T-helper 1 cell (primary cell): ENCODE measurements around the gene FUT2.
"Not testable (repeated sequence)": the region's sequence is repeated elsewhere in the genome, so short reads cannot be mapped to it uniquely, and the experiment has no call there.

Experiments used
- DNase-seq, 5 donors: peaks; one replicate each; pipeline ENCODE4 v3.0.0-alpha.2; 2012 to 2020

The FUT2 gene

DNA sequence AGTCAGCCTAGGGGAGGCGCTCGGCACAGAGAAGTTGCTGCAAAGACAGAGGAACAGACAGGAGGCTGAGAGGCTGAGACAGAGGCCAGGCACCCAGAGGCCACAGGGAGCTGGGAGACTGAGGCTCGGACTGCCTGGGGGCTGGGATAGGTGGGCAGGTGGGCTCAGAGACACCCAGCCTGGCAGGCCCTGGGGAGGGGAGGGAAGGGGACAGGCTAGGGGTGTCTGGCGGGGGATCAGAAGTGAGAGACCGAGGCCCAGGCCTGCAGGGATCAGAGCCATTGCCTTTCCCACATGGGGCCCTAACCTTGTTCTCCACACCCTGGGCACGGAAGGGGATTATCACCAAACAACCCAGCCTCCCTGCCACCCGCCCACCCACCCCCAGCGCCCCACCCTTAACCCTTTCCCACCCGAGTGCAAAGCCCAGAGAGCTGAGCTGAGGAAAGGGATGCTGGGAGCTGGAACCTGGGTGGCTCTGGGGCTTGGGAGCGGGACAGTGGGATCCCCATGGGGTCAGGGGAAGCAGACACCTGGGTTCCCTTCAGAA is 24.2 kb upstream of the FUT2 start:
- no peak for DNase-seq

DNA sequence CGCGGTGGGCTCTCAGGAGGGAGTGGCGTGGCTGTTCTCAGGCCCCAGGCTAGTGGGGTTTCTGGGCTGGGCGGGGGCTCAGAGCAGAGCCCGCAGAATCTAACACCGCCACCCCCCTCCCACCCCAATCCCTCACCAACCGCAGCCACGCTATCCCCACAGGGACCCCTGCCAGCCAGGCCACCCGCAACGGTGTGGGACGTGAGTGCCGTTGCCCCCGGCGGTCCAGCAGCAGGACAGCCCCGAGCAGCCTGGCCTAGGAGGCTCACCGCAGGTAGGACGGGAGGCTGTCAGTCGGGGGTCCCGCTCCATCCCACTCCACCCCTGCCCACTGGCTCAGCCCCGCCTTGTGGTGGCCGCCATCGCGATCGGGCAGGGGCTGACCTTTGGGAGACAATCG is 22.8 kb upstream of the FUT2 start, which contains the start of gene NTN5:
Gene NTN5 (minus strand): TSS at position 24 of the 400 bp plus-strand sequence. CDS start 2,031 bp downstream, outside the sequence.
- no peak for DNase-seq

DNA sequence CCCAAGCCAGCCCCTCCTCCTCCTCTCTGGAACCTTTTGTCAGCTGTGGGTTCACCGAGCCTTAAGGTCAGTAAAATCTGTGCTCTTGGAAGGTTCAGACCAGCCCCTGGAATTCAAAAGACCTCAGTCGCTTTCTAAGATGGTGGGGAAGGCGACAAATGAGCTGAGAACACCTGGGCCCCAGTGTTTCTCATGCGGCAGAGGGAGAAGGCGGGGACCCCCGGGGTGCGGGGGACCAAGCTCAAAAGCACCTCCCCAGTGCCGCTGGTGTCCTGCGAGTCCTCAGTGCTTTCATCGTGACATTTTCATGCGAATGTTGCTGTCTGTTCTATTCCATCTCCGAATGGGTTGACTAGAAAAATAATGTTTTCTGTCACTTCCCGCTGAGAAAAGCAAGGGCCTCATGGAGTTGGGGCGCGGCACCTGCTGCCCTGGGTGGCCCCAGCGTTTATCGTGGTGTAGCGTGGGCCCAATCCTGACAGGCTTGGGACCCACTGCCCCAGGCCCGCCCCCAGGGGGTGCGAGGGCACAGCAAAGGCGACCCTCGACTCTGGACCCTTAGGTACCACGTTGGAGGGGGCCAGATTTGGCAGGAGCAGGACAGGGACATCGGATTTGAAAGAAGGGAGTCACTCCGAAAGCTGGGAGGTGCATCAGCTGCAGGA is 22.2 kb upstream of the FUT2 start:
- no peak for DNase-seq

DNA sequence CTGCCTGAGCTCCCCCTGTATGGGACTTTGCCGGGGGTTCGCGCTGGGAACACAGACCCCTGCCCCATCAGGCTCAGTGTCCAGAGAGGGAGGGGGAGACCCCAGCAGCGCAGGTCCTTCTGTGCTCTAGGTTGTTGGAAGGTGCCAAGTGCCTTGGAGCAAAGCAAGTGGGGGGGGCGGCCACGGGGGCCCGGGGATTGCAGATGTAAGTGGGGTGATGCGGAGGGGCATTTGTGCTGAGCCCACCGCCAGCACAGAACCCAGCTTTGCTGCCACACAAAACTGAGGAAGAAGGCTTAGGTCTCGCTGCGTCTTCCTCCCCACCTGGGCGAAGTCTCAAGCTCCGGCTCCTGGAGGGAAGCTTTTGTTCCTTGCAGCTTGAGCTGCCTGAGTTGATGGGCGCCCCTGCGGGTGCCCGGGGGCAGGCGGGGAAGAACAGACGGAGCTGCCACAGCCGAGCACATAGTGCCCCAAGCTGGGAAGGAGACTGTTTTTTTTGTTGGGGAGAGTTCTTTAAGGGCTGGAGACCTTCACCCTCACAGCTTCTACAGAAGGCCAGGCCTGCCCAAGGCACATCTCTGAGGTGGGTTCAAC is 21.5 kb upstream of the FUT2 start:
- no peak for DNase-seq

DNA sequence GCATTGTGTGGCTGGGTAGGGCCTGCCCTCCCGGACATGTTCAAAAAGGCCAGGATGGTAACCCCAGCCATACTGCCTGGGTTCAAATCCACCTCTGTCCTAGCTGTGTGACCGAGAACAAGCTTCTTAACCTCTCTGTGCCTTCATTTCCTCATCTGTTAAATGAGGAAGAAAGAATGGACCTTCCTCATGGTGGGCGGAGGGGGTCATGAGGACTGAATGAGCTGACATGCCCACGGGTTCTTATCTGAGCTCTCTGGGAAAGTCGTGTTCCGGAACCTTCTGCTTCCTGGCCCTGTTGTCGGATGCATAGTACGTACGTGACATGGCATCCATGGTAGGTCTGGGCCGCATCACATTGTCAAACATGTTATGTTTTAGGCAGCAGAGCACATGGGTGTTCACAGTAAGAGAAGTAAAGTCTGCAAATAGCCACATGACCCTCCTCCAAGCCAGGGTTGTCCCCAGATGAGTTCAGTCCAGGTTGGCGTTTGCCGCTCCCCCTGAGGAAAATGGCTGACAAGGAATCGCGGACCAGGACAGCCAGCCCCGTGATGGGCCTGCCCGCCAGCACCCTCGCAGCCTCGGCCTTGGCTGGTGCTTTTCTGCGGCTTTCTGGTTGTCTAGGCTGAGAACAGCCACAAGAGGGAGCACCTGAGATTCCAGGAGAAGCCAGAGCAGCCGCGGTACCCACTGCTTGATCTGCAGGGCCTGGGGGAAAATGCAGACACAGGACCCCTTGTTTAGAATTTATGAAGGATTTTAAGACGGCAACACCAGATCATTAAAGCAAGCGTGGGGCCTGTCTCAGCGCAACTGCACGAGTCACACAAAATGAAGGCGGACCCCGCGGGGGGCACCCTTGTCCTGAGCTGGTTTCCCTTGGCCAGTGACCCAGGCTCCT is 20.6 kb upstream of the FUT2 start:
- DNase-seq = peak; percentile 41 to 71 (median 64)

DNA sequence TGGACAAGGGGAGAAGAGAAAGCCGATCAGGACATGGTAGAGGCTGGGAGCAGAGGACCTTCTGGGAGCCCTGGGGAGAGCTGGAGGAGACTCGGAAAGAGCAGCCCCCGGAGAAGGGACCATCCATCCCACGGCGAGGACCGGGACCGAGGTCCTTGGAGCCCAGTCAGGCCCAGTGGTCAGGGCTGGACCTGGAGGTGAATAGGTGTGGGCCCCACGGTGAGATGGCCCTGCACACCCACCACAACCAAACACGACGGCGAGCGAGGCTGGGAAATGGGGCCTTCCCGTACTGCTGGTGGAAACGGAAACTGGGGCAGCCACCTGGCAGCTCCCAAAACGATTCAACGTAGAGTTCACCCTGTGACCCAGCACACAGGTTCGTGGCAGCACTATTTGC is 19.3 kb upstream of the FUT2 start:
- DNase-seq = no peak

DNA sequence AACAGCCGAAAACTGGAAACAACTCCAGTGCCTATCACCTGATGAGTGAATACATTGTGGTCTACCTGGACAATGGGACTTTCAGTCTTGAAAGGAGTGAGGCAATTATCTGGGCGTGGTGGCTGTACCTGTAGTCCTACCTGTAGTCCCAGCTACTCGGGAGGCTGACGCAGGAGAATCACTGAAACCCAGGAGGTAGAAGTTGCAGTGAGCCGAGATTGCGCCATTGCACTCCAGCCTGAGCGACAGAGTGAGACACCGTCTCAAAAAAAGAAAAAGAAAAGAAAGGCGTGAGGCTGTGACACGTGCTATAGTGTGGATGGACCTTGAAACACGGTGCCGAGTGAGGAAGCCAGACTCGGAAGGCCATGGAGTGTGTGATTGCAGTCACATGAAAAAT is 18.9 kb upstream of the FUT2 start:
- no peak for DNase-seq

DNA sequence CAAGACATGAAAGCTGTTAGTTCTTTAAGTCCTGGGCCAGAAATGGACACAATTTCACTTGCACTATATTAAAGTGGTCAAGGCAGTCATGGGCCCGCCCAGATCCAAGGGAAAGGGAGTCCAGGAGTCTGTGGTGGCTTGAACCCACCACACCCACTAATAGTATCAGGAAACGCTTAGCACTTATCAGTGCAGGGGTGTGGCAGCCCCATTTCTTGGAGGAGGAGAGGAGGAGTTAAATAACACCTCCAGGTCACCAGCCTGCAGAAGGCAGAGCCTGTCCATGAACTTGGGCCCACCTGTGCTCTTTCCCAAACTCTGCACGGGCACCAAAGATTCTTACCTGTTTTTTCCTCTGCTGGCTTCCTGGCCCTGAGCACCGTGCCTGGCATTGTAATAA is 17.6 kb upstream of the FUT2 start:
- no peak for DNase-seq

DNA sequence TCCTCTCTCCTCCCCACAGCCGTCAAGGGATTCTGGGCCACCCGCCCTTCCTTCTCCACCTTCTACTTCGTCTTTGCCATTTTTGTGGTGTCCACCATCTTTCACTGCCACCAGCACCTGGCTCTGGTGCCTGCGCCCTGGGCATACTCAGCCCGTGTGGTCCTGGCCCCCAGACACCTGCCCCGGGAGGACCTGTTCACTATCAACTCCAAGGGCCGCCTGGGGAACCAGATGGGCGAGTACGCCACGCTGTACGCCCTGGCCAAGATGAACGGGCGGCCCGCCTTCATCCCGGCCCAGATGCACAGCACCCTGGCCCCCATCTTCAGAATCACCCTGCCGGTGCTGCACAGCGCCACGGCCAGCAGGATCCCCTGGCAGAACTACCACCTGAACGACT is 15.8 kb upstream of the FUT2 start:
- DNase-seq = not testable (repeated sequence)

DNA sequence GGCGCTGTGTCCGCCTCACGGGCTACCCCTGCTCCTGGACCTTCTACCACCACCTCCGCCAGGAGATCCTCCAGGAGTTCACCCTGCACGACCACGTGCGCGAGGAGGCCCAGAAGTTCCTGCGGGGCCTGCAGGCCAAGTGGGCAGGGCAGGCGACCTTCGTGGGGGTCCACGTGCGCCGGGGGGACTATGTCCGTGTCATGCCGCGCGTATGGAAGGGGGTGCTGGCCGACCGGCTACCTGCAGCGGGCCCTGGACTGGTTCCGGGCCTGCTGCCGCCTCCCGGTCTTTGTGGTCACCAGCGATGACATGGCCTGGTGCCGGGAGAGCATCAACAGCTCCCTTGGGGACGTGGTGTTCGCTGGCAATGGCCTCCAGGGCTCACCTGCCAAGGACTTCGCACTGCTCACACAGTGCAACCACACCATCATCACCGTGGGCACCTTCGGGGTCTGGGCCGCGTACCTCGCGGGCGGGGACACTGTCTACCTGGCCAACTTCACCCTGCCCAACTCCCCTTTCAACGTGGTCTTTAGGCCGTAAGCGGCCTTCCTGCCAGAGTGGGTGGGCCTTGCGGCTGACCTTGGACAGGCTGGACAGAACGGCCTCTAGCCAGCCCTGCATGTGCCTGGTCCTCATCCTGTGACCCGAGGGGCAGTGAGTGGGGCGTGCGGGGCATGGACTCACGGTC is 15.2 kb upstream of the FUT2 start:
- DNase-seq = no peak

DNA sequence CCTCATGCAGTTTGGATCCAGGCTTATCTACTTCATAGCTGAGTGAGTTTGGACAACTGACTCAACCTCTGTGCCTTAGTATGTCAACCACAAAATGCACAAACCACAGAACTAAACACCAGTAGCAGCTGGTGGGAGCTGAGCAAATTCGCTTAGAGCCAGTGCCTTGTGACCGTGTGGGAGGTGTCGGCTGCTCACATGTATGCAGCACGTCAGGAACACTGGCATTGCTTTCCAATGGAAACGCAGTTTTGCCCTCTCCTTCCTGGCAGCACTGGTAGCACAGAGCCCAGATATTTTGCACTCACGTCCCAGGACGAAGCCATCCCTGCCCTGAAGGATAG is 14.7 kb upstream of the FUT2 start:
- DNase-seq = no peak

DNA sequence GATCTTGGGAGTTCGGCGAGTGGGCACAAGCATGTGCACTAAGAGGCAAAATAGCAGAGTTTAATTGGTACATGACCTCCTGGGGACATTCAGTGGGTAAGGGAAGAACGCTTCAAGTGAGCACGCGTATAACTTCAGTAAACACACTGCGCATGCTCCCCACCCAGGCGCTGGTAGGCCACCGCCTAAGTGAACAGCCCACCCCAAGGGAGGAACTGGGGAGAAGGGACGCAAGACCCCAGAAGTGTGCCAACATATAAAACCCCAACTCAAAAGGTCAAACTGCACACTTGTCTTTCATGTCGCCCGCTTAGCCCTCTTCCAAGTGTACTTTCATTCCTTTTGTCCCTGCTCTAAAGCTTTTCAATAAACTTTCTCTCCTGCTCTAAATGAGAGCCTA is 12.4 kb upstream of the FUT2 start:
- peak in 1 of 5 donors; percentile 10 for DNase-seq

DNA sequence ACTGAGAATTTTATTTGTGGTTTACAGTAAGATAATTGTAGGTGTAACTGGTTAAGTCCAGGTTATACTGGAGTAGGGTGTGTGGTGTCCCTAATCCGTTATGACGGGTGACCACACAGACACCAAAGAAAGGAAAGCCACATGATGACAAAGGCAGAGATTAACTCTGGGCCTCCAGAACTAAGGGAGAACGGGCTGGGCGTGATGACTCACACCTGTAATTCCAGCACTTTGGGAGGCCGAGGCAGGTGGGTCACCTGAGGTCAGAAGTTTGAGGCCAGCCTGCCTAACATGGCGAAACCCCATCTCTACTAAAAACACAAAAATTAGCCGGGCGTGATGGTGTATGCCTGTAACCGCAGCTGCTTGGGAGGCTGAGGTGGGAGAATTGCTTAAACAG is 10.2 kb upstream of the FUT2 start:
- no peak for DNase-seq

DNA sequence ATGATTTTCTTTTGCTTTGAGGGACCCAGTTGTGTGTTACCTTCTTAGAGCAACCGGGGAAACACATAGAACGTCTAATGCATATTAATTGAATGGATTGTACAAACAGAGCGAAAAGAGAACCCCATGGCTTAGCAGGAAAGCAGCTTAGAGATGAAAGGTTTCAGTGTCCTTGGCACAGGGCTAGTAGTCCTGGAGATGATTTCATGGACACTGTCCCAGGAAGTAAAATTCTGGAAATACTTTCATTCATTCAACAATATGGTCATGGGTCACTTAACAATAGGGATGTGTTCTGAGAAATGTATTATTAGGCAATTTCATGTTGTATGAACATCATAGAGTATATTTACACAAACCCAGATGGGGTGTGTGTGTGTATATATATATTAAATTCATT is 9.7 kb upstream of the FUT2 start:
- no peak for DNase-seq

DNA sequence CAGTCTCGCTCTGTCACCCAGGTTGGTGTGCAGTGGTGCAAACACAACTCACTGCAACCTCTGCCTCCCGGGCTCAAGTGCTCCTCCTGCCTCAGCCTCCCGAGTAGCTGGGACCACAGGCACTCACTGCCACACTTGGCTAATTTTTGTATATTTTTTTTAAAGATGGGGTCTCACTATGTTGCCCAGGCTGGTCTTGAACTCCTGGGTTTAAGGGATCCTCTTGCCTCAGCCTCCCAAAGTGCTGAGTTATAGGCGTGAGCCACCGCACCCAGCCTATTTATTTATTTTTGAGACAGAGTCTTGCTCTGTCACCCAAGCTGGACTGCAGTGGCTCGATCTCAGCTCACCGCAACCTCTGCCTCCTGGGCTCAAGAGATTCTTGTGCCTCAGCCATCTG is 9.1 kb upstream of the FUT2 start:
- not testable (repeated sequence) for DNase-seq

DNA sequence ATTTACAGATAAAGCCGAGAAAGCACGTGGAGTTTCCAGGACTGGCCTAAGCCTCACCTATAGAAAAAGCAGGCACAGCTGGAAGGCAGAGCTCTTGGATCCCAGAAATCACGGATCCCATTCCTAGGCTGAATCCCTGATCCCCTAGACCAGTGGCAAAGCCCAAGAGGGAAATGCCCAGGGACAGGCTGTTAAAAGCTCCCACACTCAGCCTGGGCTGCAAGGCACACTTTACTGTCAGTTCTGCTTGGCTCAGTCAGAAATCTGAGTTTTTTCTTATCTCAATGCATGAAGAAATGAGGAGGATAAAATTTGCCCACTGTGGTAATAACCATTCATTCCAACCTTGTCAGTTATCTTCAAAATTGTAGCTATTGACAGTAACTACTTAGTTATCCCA is 8.0 kb upstream of the FUT2 start:
- no peak for DNase-seq

DNA sequence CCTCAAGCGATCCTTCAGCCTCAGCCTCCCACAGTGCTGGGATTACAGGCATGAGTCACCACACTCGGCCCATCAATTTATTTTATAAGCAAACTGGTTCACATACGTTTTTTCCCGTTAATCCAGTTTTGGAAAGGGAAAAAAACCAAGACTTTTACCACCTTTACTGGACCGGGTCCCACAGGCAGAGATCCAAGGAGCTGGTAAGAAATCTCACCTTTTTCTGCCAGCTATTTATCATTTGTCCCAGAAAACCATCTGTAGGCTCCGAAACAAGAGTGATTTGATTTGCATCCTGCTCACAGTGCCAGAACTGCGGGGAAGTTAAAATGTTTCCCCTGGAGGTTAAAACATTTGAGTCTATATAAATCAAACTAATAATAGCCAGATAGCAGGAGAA is 6.3 kb upstream of the FUT2 start:
- DNase-seq = no peak

DNA sequence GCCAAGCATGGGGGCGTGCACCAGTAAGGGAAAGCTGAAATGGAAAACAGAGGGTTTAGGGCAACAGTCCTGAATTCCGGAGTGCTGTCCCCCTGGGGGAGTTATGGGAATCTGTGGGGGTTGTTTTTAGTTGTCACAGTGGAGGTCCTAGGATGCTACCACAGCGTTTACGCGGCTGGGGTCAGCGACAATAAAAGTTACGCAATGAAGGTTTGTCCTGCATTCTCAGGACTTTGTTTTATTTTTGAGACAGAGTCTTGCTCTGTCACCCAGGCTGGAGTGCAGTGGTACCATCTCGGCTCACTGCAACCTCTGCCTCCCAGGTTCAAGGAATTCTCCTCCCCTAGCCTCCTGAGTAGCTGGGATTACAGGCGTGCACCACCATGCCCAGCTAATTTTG is 2.1 kb upstream of the FUT2 start:
- not testable (repeated sequence) for DNase-seq

DNA sequence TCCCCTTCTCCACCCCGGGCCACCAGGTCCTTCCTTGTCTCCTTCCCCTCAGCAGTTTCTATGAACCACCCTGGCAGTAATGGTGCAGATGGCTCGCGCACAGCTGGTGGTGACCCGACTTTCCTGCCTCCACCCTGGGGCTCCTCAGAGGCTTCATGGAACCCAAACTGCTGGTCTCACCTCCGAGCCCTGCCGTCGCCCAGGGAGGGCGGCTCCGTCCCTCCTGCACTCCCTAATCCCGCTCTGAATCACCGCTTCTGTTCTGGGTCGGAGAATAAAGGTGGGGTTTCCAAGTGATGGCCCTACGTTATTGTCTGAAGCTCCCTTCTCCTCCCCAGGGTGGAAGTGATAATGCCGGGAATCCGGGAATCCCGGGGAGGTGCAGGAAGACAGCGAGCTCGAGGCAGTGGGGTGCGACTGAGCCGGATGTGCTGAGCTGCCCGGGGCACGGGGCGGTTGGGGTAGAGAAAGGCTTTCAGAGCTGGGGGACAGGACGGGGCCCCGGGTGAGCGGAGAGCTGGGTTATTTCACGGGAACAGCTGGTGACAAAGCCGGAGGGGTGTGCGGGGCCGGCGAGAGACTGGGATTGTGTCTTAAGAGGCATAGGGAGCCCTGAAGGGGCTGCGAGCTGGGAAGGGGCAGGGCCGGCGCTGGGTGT is 711 bp downstream of the FUT2 start:
- DNase-seq = no peak

DNA sequence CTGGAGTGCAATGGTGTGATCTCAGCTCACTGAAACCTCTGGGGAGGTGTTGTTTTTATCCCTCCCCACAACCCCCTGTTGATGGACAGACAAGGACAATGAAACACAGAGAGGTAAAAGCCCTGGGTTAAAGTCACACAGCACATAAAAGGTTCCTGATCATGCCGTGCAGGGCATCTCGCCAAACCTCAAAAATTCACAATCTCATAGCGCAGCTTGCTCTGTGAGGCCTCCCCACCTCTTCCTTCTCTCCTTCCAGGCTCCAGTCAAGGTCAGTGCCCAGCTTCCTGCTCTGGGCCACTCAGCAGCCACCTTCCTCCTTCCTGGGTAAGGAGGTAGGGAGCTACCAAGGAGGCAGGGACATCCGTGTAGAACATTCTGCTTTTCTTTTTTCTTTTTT is 2.3 kb downstream of the FUT2 start:
- no peak for DNase-seq

DNA sequence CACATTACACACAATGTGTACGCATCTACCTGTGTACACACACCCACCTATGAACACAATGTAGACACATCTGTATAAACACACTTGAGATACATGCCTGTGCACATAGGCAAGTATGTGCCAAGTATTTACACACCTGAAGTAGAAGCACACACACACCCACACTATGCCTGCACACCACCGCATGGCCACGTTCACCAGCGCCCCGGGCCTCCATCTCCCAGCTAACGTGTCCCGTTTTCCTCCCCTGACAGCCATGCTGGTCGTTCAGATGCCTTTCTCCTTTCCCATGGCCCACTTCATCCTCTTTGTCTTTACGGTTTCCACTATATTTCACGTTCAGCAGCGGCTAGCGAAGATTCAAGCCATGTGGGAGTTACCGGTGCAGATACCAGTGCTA is 6.9 kb downstream of the FUT2 start:
- DNase-seq = no peak

DNA sequence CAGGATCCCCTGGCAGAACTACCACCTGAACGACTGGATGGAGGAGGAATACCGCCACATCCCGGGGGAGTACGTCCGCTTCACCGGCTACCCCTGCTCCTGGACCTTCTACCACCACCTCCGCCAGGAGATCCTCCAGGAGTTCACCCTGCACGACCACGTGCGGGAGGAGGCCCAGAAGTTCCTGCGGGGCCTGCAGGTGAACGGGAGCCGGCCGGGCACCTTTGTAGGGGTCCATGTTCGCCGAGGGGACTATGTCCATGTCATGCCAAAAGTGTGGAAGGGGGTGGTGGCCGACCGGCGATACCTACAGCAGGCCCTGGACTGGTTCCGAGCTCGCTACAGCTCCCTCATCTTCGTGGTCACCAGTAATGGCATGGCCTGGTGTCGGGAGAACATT is 7.5 kb downstream of the FUT2 start:
- no peak for DNase-seq

DNA sequence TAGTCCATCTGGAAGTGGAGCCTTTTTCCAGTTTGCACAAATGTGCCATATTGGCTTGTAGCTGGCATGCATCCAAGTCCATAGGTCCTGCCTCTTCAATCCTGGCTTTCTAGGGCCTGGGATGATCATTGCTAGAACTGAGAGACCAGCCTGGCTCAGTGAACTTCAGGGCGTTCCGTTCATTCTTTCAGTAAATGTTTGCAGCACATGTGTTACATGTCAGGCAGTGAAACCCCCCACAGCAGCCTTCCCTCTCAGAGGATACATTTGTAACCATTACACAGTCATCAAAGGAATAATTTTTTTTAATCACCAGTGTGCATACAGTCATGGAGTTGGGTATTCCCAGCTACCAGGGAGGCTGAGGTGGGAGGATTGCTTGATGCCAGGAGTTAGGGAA is 9.7 kb downstream of the FUT2 start:
- DNase-seq = no peak
